ENCODE measurements around the gene ST3GAL6.

The ST3GAL6 gene

DNA sequence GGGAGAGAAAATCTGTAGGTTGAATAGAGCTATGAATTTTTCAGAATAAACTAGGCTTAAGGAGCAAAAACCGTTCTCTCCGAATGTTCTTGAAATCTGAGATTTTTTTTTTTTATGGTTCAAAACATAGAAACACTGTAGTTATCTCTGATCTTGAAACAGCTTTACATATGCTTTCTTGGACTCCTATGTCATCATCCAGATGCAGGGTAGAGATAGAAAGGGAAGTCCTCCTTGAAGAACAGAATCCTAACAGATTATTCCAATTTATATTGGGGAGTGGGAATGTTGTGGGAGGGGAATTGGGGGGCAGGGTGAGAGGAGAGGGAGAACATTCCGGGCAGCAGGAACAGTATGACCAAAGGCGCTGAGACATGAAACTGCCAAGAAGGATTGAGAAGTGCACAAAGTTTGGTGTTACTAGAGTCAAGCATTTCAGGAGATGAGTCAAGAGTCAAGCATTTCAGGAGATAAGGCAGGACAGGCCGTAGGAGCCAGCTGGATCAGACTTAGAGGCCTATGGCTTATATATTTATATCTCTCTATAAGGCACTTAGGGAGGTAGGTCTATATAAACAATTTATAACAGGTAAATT is 21.9 kb upstream of the ST3GAL6 start:
- no peak for DNase-seq

DNA sequence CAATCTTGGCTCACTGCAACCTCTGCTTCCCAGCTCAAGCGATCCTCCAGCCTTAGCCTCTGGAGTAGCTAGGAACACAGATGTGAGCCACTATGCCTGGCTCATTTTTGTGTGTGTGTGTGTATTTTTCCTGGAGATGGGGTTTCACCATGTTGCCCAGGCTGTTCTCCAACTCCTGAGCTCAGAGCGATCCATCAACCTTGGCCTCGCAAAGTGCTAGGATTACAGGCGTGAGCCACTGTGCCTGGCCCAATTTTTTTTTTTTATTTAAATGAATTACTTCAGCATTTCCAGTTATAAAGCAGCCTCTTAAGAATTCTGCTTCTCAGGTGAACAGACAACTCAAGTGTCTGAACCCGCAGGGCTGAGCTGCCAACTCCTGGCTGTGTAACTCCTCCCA is 20.1 kb upstream of the ST3GAL6 start:
- DNase-seq, result no peak

- DNase-seq, result no peak
Observed at GRCh38 chr3:98744283-98744682, 18.9 kb upstream of the ST3GAL6 start.

GRCh38 chr3:98745718-98746117 is 17.4 kb upstream of the ST3GAL6 start:
- no peak for DNase-seq

- DNase-seq, result no peak
Observed at GRCh38 chr3:98746122-98746521, 17.0 kb upstream of the ST3GAL6 start.

DNA sequence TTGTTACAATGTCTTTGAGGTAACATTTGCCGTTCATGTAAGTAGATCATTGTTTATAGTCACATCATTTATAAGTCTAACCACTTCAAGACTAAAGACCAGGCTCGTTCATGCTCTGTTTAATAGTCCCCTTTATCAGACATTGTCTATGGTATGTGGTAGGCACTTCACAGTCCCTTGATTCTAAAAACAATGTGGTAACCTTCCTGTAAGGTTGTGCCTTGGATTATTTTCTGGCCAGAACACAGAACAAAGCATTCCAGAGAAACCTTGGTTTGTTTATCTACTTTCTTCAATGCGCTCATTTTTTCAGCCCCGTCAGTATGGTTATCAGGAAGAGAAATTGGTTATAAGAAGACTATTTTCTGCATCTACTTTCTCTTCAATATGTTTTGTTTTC is 16.3 kb upstream of the ST3GAL6 start:
- no peak for DNase-seq

GRCh38 chr3:98750276-98750919 is 12.7 kb upstream of the ST3GAL6 start:
- DNase-seq, result no peak

- DNase-seq, result no peak
Observed at GRCh38 chr3:98754483-98754882, 8.7 kb upstream of the ST3GAL6 start.

GRCh38 chr3:98755601-98756000 is 7.5 kb upstream of the ST3GAL6 start:
- no peak for DNase-seq

GRCh38 chr3:98759629-98760028 is 3.5 kb upstream of the ST3GAL6 start:
- no peak for DNase-seq

DNA sequence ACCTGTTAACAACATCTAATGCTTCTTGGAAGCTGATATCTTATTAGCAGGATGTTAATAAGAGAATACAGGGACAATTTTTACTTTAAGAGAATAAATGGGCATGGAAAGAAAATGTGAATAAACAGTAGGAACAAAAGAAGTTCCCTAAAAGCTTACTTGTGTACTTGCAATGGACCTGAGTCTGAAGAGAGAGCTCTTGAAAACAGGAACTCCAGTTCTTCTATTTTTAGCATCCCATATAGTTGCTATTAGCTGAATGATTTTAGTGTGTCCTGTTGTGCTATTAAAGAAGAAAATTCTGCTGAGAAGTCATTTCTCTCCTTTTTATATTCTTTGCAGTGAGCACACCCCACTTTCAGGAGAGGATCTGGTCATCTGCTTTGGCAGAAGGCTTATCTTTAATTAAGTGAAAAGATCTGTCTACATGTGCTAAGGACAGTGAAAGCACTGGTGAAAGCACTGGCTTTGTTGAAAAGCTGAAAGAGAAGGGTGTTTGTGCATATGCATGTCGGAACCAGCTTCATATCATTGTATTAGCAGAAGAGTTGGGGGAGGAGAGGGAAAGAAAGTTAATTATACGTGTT is 1.4 kb upstream of the ST3GAL6 start:
- DNase-seq, result no peak

DNA sequence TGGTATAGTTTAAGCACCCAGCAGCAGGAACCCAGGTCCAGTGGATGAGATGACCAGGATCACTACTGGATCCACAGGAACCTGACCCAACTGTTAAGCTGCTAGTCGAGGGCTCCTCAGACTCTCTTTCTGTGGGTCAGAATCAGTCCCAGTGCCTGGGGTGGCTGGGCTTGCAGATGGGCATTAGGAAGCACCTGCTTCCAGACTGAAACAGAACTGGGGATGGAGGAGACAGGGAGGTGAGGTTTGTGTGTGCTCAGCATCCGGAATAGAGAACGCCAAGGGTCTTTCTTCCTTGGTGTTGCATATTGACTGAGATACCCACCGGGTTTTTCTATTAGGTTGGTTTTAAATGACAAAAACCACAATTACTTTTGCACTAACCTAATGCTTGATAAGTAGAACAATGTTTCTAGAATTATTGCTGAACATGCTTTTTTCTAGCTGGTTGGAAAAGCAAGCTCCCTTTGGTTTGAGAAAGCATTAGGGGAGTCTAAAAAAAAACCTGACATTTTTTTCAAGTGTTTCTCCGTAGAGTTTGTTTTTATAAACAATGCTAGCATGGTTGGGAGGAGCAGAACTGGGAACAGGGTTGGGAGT is 779 bp downstream of the ST3GAL6 start:
- no peak for DNase-seq

DNA sequence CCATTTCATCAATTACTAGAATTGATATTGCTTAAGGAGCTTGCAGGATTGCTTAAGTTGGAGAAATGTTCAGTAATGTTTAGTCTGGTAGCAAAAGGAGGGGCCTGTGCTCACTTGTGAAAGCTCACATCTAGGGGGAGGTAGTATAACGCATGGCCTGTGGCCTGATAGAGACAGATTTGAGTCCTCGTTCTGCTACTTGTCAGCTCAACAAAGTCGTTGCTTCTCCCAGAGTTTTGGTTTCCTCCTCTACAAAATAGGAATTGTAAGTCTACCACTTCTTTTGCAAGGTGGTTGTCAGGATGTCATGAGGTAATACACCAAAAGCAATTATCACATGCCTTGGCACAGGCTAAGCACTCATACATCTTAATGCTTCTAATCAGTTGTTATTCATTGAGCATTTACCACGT is 1.3 kb downstream of the ST3GAL6 start:
- DNase-seq, result no peak

DNA sequence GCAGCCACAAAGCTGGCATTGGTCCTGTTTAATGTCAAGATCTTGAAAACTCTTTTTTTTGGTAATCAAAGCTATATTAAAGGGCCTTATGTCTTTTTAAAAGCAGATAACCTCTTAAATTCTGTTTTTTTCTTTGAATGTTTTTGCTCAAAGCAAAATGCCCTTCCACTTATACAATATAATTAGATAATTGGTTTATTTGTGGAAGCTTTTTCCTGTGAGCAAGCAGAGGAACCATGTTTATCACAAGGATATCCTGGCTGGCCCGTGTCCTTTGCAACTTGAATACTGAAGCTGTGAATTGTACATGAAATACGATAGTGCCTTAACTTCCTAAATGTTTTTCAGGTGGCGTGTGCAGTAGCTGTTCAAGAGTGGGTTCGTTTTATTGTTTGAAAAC is 2.6 kb downstream of the ST3GAL6 start:
- no peak for DNase-seq

- DNase-seq, result no peak
Observed at GRCh38 chr3:98766924-98767323, 3.8 kb downstream of the ST3GAL6 start.

DNA sequence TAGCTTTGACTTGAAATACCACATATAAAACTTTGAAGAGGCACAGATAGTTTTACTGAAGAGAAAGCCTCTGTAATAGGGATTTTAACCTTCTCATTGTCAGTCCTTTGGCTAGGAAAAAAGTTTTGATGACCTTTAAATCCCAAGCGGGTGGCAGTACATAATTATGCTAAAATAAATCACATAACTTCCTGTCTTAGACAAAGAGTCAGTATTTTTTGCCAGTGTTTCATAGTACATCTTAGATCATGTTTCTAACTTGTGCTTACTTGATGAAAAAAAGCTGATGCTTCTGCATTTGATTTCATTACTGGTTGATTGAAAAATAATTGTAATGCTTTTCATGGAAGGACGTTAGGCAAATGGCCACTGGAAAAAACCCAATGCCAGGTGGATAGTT is 5.8 kb downstream of the ST3GAL6 start:
- no peak for DNase-seq

- DNase-seq, result no peak
Observed at GRCh38 chr3:98769448-98769847, 6.3 kb downstream of the ST3GAL6 start.

DNA sequence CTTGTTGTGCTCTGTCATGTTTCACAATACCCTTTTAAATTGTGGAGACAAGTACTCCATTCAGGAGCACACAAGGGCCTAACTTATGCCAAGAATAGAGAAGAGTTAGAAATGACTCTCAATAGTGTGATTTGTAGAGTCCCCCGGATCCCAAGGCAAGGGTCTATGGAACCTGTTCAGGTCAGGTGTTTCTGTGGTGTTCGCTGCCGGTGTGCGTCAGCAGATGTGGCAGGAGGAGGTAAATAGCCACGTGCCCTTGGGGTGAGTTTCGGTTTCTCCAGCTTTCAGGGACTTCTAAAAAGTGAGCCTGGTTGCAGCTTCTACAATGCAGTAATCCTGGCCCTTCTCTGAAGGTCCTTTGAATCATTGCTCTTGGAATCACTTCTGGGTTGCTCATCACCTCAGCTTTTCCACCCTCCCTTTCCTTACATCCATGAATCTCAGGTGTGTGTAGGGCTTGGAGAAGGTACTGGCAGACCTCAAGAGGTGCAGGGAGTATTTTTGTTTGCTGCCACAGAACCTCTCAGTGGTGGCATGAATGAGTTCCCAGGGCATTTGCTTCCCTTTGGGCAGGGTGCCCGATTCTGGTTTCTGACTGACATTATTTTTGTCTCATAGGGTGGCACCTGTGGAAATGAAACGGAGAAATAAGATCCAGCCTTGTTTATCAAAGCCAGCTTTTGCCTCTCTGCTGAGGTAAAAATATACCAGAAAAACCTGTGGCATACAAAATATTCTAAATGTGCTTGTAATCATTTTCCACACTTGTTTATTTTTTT is 7.3 kb downstream of the ST3GAL6 start:
- peak; percentile 25 to 27 for DNase-seq

GRCh38 chr3:98772022-98772421 is 8.9 kb downstream of the ST3GAL6 start:
- DNase-seq, result peak; percentile 42 to 58

DNA sequence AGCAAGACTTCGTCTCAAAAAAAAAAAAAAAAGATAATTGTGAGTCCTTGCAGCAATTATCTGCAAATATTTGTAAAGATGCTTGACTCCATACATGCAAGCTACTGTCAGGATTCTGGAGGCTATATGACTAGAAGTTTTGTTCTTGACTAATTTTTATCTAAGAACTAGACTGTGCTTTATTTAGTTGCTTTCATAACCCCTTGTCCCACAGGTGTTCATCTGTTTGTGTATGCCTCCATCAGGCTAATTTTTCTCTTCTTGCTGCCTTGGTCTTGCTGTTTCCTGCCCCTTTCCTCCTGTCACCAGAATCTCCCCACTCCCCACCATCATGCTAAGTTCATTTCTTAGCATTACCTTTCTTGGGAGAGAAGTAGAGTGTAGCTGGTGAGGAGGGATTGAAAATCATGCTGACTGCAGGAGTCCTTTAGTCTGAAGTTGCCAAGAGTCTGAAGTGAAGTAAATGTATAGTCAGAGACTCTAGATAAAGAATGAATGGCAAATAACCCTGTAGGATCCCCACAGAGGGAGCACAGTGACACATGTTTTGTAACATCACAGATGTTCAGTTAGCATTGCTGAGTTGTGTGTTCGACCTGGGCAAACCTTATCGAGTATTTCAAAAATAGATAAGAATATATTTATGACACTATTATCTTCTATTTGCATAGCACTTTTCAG is 12.5 kb downstream of the ST3GAL6 start:
- DNase-seq, result no peak

GRCh38 chr3:98776140-98776493 is 13.0 kb downstream of the ST3GAL6 start:
- no peak for DNase-seq

DNA sequence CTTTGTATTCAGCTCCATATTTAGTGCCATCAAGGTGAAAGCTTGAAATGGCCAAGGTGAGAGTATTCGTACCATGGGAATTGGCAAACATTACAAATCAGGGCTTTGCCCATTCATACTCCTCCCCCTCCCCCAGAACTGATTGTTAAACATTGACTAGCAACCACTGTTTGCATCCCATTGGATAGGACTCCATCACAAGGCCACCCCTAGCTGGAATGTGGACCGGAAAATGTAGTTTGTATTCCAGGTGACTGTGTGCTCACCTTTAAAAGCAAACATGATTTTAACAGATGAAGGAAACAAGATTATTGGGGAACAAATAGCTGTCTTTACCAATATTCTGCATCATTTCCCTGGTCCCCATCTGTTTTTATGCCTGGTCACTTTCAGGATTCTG is 14.1 kb downstream of the ST3GAL6 start:
- no peak for DNase-seq

DNA sequence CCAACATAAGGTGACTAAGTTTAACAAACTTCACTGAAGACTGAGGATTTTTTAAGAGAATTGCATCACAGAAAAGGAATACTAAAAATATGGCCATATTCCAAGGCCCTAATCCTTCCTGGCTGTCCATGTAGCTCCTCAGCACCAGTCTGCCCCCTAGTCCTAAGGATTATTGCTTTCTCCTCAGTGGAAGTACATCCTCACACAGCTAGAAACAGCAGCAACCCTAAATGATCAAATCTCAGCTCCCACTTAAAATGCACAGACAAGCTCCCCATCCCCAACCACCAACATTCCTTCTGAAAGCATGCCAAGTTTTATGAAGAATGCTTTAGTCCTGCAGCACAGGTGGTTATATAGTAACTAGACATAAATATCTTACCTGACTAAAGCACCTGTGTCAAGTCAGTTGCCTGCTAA is 14.7 kb downstream of the ST3GAL6 start:
- DNase-seq, result no peak
